OCI-LY7 (cell line): ENCODE data around the gene DDX27. TPM values are rescaled to one million over a fixed set of nuclear protein-coding genes. Genes with fewer than 3 reads are reported as not detected.

Source experiments
- BruUV-seq: library from RNA; stranded (reverse); fragments of 400-500 nt; replicated peaks from 2 replicates; lab custom pipeline; 2021; lab: Mats Ljungman, UMichigan
- CTCF ChIA-PET: fragments of 300-600 bp; sonication (Branson Sonifier 250); formaldehyde crosslinking; loops from one replicate; lab custom pipeline; 2022; ENCODE audit warnings: antibody characterized with exemption; ENCODE audit not compliant: unreplicated experiment; lab: Charles Lee
- POLR2A ChIA-PET: fragments of 300-600 bp; sonication (Branson Sonifier 250); formaldehyde crosslinking; loops from one replicate; lab custom pipeline; 2022; ENCODE audit warnings: antibody characterized with exemption; lab: Charles Lee
- DNase-seq: peaks from one replicate; pipeline ENCODE4 v3.0.0-alpha.2; 2015; ENCODE audit warnings: low spot score
- H2AFZ ChIP-seq: fragments of 200-600 bp; sonication (generic), shearing (Covaris generic); 2 replicates; pipeline ENCODE4 v1.6.1; 2014; ENCODE audit warnings: mild to moderate bottlenecking, antibody characterized with exemption, low read length, moderate library complexity
- H3K27ac ChIP-seq: fragments of 200-600 bp; sonication (generic); 2 replicates; pipeline ENCODE4 v1.5.1; 2014; ENCODE audit warnings: mixed run types, low read depth, mild to moderate bottlenecking, moderate library complexity, low read length, inconsistent platforms; ENCODE audit not compliant: poor library complexity, severe bottlenecking
- H3K36me3 ChIP-seq: fragments of 200-600 bp; sonication (generic); 2 replicates; pipeline ENCODE4 v1.6.1; 2014; ENCODE audit warnings: mild to moderate bottlenecking, antibody characterized with exemption, low read length, moderate library complexity, mixed read lengths; ENCODE audit not compliant: insufficient read depth
- H3K4me1 ChIP-seq: fragments of 200-600 bp; sonication (generic); 2 replicates; pipeline ENCODE4 v1.5.1; 2014; ENCODE audit warnings: mild to moderate bottlenecking, low read length; ENCODE audit not compliant: insufficient read depth, poor library complexity, severe bottlenecking
- H3K4me2 ChIP-seq: fragments of 200-600 bp; sonication (generic); 2 replicates; pipeline ENCODE4 v1.6.1; 2014; ENCODE audit warnings: mild to moderate bottlenecking, low read length
- H3K4me3 ChIP-seq: fragments of 200-600 bp; sonication (generic); 2 replicates; pipeline ENCODE4 v1.5.1; 2014; ENCODE audit warnings: mild to moderate bottlenecking, low read depth, low read length; ENCODE audit not compliant: poor library complexity, severe bottlenecking
- H3K79me2 ChIP-seq: fragments of 200-600 bp; sonication (generic); 2 replicates; pipeline ENCODE4 v1.6.1; 2016; ENCODE audit warnings: low read depth, mild to moderate bottlenecking, low read length, moderate library complexity, mixed read lengths; ENCODE audit not compliant: insufficient read depth
- H3K9me2 ChIP-seq: fragments of 200-600 bp; sonication (generic); 2 replicates; pipeline ENCODE4 v1.6.1; 2016; ENCODE audit warnings: mild to moderate bottlenecking, low read length, mixed read lengths; ENCODE audit not compliant: insufficient read depth
- H3K9me3 ChIP-seq: fragments of 200-600 bp; sonication (generic); 2 replicates; pipeline ENCODE4 v1.6.1; 2014; ENCODE audit warnings: mild to moderate bottlenecking, mixed run types, low read length, mixed read lengths
- H4K20me1 ChIP-seq: fragments of 200-600 bp; sonication (generic); 2 replicates; pipeline ENCODE4 v1.6.1; 2014; ENCODE audit warnings: mild to moderate bottlenecking, antibody characterized with exemption, low read length, moderate library complexity, mixed read lengths; ENCODE audit not compliant: insufficient read depth
- CTCF ChIP-seq: fragments of 200-600 bp; sonication (generic); conservative IDR thresholded peaks from 2 replicates; pipeline ENCODE4 v1.5.1; 2014; ENCODE audit warnings: mild to moderate bottlenecking, antibody characterized with exemption, low read length, moderate library complexity, mixed read lengths
- EZH2phosphoT487 ChIP-seq: fragments of 200-600 bp; sonication (generic); IDR thresholded peaks from 2 replicates; pipeline ENCODE4 v1.6.1; 2018; ENCODE audit warnings: low read depth, borderline replicate concordance, mild to moderate bottlenecking, mixed run types, antibody characterized with exemption, low read length, moderate library complexity, mixed read lengths
- intact Hi-C: fragments of 100-400 bp; cut with micrococcal nuclease; formaldehyde crosslinking; loops from one replicate; pipeline ENCODE4 v1.10.0; 2022; ENCODE audit not compliant: unreplicated experiment
- total RNA-seq, 2 experiments: library from RNA; depleted of rRNA in 1 of 2; stranded (reverse); fragments of >200 nt in 1 of 2; shearing (Covaris generic) in 1 of 2; gene quantifications; 2 replicates each; pipeline ENCODE4 v1.2.3, GENCODE V29; 2014 to 2022

Gene DDX27
- total RNA-seq, 2 experiments from 2014 or later: 53.9 to 57.0 TPM

- H3K4me1 ChIP-seq: peaks cover 6% of the 10 kb centered on the region
- H3K9me2 ChIP-seq: no peaks in the 10 kb centered on the region
- TF ChIP-seq EZH2phosphoT487: no peak
- no peak for TF ChIP-seq CTCF
- CTCF ChIA-PET: no interaction called here
- POLR2A ChIA-PET: no interaction called here
- H3K27ac ChIP-seq: no peak overlapping the region
- H3K9me3 ChIP-seq: no peaks in the 10 kb centered on the region
- no TSS peak for BruUV-seq
- no peak overlapping the region for H2AFZ ChIP-seq
- DNase-seq: no peak
- H3K36me3 ChIP-seq: peaks cover 92% of the 10 kb centered on the region
- intact Hi-C loops: no loop called here
- H3K4me2 ChIP-seq: no peak overlapping the region
- no peak overlapping the region for H3K4me3 ChIP-seq
- H3K79me2 ChIP-seq: no peaks in the 10 kb centered on the region
- no peaks in the 10 kb centered on the region for H4K20me1 ChIP-seq
These were observed 14.0 kb downstream of the DDX27 start for GRCh38 chr20:49233226-49233625.

- POLR2A ChIA-PET: no interaction called here
- TF ChIP-seq CTCF: no peak
- TF ChIP-seq EZH2phosphoT487: no peak
- no peaks in the 10 kb centered on the region for H4K20me1 ChIP-seq
- H3K4me2 ChIP-seq: no peak overlapping the region
- intact Hi-C loops: no loop called here
- BruUV-seq: no TSS peak
- no peaks in the 10 kb centered on the region for H3K79me2 ChIP-seq
- no peak overlapping the region for H3K27ac ChIP-seq
- no peak overlapping the region for H3K4me3 ChIP-seq
- DNase-seq: no peak
- peaks cover 6% of the 10 kb centered on the region for H3K4me1 ChIP-seq
- H3K36me3 ChIP-seq: peaks cover 92% of the 10 kb centered on the region
- CTCF ChIA-PET: no interaction called here
- no peaks in the 10 kb centered on the region for H3K9me2 ChIP-seq
- H2AFZ ChIP-seq: no peak overlapping the region
- H3K9me3 ChIP-seq: no peaks in the 10 kb centered on the region
These were observed 15.6 kb downstream of the DDX27 start for GRCh38 chr20:49234831-49235230.

- DNase-seq: no peak
- ChIA-PET CTCF (interaction anchor here (1.4 kb wide), 1 partner anchor 31 kb away, joined by 3 read pairs; no protein-coding TSS in a partner anchor), POLR2A (interaction anchor here (0.6 kb wide), 1 partner anchor 1805 kb away, joined by 3 read pairs; no protein-coding TSS in a partner anchor)
- Histone ChIP-seq H3K27ac (no peak overlapping the region), H3K4me3 (no peak overlapping the region), H3K9me2 (no peaks in the 10 kb centered on the region), H3K36me3 (peaks cover 92% of the 10 kb centered on the region), H3K9me3 (no peaks in the 10 kb centered on the region), H3K79me2 (no peaks in the 10 kb centered on the region), H3K4me2 (no peak overlapping the region), H3K4me1 (no peaks in the 10 kb centered on the region), H2AFZ (no peak overlapping the region), H4K20me1 (no peaks in the 10 kb centered on the region)
- BruUV-seq: no TSS peak
- no peak for TF ChIP-seq EZH2phosphoT487
- no peak for TF ChIP-seq CTCF
- intact Hi-C loops: no loop called here
These were observed 17.1 kb downstream of the DDX27 start for GRCh38 chr20:49236301-49236700.
